Activated T-cell treated with anti-CD3 and anti-CD28 coated beads for 4 hours (primary cell): Measurements from ENCODE around the gene CGREF1.
"Not testable (repeated sequence)": the region's sequence is repeated elsewhere in the genome, so short reads cannot be mapped to it uniquely, and the experiment has no call there.

ENCODE experiments used
- DNase-seq: peaks from one replicate; pipeline ENCODE4 v3.0.0-alpha.2; 2020

CGREF1 gene

GRCh38 chr2:27136751-27137150, 17.8 kb upstream of the CGREF1 start:
- DNase-seq, result no peak

- DNase-seq, result no peak
Observed at GRCh38 chr2:27135478-27135955, 16.6 kb upstream of the CGREF1 start.

- no peak for DNase-seq
Observed at GRCh38 chr2:27134781-27135477, 16.0 kb upstream of the CGREF1 start.

- DNase-seq, result peak; percentile 97
Observed at GRCh38 chr2:27133905-27134780, 15.2 kb upstream of the CGREF1 start, which contains the start of gene PREB. Gene PREB (minus strand): TSS chr2:27134636. CDS start chr2:27134421, 215 bp downstream.

- DNase-seq, result no peak
Observed at GRCh38 chr2:27133195-27133875, 14.4 kb upstream of the CGREF1 start.

- DNase-seq, result no peak
Observed at GRCh38 chr2:27131429-27131828, 12.5 kb upstream of the CGREF1 start.

- no peak for DNase-seq
Observed at GRCh38 chr2:27130396-27130795, 11.5 kb upstream of the CGREF1 start.

GRCh38 chr2:27128668-27129571, 10.0 kb upstream of the CGREF1 start:
- no peak for DNase-seq

GRCh38 chr2:27127883-27128667, 9.1 kb upstream of the CGREF1 start:
- DNase-seq, result no peak

- DNase-seq, result no peak
Observed at GRCh38 chr2:27126252-27126710, 7.4 kb upstream of the CGREF1 start.

- no peak for DNase-seq
Observed at GRCh38 chr2:27125104-27125503, 6.2 kb upstream of the CGREF1 start.

GRCh38 chr2:27123302-27124150, 4.6 kb upstream of the CGREF1 start, which contains the start of gene ABHD1:
Gene ABHD1 (plus strand): TSS chr2:27123815. CDS start chr2:27123949, 134 bp downstream.
- DNase-seq, result peak; percentile 40

GRCh38 chr2:27122791-27123190, 3.9 kb upstream of the CGREF1 start:
- no peak for DNase-seq

- no peak for DNase-seq
Observed at GRCh38 chr2:27121906-27122305, 3.0 kb upstream of the CGREF1 start.

- DNase-seq, result not testable (repeated sequence)
Observed at GRCh38 chr2:27119330-27119670, 372 bp upstream of the CGREF1 start.

GRCh38 chr2:27117995-27118524, 868 bp downstream of the CGREF1 start:
- DNase-seq, result no peak

GRCh38 chr2:27115519-27115918, 3.4 kb downstream of the CGREF1 start:
- DNase-seq, result no peak

- DNase-seq, result not testable (repeated sequence)
Observed at GRCh38 chr2:27111392-27112078, 7.4 kb downstream of the CGREF1 start.
